Activated T-helper 1 cell treated with Interleukin-2 at 50 U/mL for 16 hours (primary cell): ENCODE data around the gene FBXO45.
"Not testable (repeated sequence)": the region's sequence is repeated elsewhere in the genome, so short reads cannot be mapped to it uniquely, and the experiment has no call there.

Experiments
- DNase-seq: peaks from one replicate; pipeline ENCODE4 v3.0.0-alpha.2; 2020; ENCODE audit warnings: low read depth

The FBXO45 gene

DNA sequence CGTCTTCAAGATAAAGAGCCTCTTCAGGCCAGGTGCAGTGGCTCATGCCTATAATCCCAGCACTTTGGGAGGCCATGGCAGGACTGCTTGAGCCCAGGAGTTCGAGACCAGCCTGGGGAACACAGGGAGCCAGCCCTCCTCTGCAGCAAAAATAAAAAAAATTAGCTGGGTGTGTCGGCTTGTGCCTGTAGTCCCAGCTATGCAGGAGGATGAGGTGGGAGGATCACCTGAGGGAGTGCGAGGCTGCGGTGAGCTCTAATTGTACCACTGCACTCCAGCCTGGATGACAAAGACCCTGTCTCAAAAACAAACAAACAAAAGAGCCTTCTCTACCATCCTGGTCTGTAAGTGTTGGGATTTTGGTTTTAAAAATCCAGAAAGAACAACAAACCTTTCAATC, 11.2 kb upstream of the FBXO45 start:
- DNase-seq, result no peak

DNA sequence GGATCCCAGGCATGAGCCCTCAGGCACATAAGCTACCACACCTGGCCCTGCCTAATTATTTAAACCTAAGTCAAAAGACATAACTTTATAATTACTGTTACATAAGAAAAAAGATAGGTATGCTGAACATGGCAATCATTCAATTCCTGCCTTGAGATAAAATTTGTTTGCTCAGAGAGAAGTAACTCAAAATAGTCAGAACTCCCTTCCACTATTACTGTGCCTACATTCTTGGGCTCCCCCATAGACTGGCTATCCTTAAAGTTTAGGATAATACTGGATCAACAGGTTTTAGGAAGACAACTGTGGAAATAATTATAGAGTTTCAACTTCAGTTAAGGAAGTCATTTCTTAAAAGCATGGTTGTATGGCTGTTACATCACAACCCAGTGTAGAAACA, 10.0 kb upstream of the FBXO45 start:
- DNase-seq, result no peak

DNA sequence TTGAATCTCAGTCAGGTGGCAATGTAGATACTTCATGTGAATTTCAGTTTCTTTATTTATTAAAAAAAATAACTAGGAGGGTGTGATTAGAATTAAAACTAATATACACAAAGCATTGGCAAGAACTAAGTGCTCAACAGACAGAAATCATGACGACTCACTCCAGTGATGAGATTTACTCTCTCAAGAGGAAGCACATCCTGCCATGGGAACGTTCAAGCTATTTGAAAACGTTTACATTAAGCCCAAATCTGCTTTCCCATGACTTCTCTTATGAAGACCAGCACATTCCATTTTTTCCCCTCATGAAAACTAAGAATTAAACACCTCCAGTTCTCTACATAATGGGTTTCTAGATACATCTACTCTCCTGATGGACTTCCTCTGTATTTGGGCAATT, 8.6 kb upstream of the FBXO45 start:
- no peak for DNase-seq

DNA sequence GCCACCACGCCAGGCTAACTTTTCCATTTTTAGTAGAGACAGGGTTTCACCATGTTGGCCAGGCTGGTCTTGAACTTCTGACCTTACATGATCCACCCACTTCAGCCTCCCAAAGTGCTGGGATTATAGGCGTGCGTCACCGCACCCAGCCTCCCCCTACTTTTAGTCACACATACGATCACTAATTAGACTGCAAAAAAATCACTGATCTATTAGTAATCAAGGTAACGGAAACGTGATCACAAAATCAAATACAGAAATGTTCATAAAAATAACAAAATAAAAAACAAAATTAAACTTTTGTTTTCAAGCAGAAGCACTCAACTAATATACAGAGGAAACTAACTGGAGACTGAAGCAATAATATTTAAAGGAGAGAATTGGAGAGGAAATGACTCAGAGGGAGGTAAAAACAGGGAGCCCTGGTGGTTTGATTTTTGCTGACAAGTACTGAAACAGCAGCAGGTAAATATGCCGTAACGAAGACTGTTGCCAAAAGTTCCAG, 4.7 kb upstream of the FBXO45 start:
- peak; percentile 4 for DNase-seq

DNA sequence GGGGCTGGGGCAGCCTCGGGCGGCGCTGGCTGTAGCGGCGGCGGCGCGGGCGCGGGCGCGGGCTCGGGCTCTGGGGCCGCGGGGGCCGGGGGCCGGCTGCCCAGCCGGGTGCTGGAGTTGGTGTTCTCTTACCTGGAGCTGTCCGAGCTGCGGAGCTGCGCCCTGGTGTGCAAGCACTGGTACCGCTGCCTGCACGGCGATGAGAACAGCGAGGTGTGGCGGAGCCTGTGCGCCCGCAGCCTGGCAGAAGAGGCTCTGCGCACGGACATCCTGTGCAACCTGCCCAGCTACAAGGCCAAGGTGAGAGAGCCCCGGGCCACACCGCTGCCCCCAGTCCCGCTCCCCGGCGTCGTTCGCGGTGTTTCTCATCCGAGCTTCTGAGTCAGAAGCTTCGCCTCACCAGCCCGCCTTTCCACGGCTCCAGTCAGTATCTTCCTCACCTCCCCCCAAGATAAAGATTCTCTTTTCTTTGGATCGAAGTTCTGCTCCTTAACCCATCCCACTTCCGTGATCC, 600 bp downstream of the FBXO45 start:
- DNase-seq, result peak; percentile 38

DNA sequence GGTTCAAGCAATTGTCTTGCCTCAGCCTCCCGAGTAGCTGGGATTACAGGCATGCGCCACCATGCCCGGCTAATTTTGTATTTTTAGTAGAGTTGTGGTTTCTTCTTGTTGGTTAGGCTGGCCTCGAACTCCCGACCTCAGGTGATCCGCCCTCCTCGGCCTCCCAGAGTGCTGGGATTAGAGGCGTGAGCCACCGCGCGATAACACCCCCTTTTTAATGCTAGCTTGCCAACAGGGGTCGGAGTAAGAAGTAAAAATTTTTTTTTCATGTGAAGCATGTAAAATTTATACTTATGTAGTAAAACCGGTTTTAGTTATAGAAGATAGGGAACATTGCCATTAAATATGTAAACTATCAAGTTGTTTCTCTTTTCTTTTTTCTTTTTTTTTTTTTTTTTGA, 1.9 kb downstream of the FBXO45 start:
- not testable (repeated sequence) for DNase-seq

DNA sequence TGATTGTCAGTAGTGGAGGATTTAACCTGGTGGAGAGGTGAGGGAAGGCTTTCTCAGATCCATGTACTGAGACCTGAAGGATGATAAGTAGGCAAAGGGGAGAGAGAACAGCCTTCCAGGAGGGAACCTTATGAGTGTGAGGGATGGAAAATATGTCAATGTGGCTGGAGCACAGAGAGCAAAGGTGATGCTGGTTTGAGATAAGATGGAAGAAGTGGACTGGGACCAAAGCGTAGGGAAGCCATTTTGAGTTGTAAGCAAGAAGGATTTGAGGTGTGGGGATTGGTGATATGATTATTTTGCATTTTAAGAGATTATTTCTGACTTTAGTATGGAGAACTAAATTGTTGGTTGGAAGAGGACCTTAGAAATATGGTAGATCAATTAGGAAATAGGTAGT, 3.9 kb downstream of the FBXO45 start:
- DNase-seq, result no peak

DNA sequence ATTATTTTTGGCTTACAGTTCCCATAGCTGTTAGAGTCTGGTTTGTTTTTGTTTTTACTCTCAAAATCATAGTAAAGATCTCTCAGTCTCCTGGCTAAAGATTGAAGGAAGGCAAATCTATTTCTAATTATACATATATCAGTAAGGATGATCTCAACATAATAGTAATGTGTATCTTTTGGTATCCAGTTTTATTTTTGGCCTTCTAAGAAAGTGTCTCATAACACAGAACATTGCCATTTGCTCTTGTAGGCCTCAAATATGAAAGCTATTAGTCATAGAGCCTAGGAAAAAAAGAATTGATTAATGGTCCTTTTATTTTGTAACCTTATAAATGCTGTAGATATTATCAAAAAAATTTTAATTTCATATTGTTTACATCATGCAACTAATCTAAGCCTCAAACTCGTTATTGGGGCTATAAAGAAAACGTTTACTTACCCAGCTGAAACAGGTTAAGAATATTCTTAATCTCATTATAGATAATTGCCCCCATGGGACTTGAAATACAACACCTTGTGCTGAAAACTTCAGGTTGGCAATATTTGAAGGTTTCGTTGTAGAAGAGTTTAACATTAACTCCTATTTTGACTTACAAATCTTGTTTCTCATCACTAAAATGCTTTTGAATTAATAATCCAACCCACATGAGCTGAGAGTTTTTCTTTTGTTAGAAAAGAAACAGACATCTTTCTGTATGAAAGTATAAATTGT, 16.7 kb downstream of the FBXO45 start:
- DNase-seq, result no peak

DNA sequence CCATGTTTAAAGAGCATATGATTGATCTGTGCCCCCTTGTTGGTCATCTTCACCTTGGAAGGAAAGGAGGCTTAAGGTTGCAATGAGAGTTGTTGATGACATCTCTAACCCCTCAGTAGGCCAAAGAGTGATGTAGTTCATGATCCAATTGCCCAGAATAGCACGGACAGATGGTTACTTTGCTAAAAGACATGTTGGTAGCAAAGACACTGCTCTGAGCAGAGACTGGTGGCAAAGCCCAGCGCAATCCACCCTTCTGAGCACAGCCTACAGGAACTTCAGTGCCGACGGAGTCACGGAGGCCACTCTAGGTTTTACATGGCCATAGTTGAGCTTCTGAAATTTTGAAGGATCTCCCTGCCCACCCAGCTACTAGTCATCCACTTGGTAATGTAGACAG, 21.8 kb downstream of the FBXO45 start:
- no peak for DNase-seq

DNA sequence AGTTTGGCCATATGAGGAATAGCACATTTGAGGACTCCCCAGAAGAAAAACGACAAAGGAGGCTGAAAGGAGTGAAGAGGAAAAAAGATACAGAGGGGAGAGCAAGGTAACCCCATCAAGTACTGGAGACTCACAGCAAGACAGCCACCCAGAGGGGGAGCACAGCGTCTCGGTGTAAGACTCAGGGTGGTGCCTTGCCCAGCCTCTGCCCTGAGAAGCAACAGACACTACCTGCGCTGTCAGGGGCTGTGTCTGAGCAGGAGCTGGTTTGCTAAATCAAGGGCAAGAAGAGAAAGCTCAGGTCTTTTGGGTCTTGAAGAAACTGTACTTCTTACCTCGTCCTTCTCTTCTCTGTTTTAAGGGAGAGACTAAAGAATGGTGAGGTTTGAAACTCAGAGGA, 27.9 kb downstream of the FBXO45 start:
- DNase-seq, result no peak

DNA sequence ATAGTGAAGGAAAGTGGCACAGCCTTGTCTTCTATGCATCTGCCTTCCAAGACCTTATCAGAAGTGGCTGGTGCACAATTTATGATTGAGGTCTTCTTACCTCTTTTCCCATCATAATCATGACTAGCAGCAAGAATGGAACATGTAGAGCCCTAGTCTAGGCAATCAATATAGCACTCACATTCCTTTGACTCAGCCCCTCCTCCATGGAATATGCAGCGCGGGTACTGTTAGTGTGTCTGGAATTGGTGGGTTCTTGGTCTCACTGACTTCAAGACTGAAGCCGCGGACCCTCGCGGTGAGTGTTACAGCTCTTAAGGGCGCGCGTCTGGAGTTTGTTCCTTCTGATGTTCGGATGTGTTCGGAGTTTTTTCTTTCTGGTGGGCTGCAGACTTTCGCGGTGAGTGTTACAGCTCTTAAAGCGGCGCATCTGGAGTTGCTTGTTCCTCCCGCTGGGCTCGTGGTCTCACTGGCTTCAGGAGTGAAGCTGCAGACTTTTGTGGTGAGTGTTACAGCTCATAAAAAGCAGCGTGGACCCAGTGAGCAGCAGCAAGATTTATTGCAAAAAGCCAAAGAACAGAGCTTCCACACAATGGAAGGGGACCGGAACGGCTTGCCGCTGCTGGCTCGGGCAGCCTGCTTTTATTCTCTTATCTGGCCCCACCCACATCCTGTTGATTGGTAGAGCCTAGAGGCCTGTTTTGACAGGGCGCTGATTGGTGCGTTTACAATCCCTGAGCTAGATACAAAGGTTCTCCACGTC, 29.7 kb downstream of the FBXO45 start:
- not testable (repeated sequence) for DNase-seq

DNA sequence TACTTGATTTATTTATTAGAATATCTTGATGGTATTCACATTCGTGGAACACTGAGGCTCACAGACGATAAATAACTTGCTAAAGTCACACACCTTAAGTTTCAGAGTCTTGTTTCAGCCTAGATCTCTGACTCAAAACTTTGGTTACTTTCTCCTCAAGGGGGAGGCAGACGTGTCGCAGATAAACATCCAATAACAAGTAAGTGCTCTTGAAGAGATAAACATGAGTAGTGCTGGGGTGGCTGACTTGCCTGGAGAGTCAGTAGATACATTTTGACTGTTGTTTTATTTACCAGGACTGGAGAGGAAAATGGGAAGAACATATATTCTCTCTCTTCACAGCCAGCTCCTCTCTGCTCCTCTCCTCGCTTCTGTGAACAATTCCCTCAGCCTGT, 31.3 kb downstream of the FBXO45 start:
- DNase-seq, result no peak

DNA sequence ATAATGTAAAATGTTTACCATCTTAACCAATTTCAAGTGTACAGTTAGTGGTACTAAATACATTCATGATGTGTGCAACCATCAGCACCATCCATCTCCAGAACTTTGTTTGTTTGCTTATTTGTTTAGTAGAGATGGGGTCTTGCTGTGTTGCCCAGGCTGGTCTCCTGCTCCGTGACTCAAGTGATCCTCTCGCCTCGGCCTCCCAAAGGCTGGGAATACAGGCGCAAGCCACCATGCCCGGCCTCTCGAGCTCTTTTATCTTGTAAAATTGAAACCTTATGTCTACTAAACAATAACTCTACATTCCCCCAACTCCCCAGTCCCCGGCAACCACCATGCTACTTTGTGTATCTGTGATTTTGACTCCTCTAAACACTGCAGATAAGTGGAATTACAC, 31.9 kb downstream of the FBXO45 start:
- no peak for DNase-seq

DNA sequence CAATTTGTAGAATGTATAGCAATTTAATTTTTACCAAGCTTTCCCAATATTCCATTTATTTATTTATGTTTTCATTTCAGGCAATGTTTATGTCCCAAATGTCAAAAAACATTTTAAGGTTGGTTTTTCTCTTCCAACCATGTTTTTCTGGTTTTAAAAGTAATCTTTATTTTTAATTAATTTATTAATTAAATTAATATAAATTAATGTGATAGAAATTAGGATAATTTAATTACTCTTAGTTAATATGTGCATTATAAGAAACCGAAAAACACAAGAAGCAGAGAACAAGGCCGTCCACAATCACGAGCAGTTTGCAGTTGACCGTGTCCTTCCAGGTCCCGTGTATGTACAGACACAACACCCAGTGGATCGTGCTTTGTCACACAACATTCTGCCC, 34.2 kb downstream of the FBXO45 start:
- no peak for DNase-seq

DNA sequence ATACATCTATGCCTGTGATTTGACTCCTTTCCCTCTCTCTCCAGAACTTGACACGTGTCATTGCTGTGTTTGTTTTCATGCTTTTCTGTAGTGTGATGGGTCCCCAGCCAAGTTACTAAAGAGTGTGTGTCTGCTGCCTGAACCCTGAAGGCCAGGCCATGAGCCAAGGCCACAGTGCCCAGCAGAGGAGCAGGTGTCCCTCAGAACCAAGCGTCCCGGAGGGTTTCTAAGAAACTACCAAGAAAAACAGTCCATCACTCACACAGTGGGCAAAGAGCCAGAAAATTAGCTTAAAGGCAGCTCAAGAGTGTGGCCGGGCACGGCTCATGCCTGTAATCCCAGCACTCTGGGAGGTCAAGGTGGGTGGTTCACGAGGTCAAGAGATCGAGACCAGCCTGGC, 35.2 kb downstream of the FBXO45 start:
- DNase-seq, result no peak

DNA sequence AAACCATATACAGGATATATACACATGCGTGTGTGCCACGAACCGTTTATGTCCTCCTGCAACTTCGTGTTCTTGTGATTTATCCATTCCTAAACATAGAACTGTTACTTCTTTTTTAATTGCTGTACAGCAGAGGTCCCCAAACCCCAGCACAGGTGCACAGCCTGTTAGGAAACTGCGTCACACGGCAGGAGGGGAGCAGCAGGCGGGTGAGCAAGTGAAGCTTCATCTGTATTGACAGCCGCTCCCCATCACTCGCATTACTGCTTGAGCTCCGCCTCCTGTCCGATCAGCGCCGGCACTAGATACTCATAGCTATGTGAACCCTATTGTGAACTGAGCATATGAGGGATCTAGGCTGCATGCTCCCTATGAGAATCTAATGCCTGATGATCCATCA, 36.1 kb downstream of the FBXO45 start:
- peak; percentile 37 for DNase-seq

DNA sequence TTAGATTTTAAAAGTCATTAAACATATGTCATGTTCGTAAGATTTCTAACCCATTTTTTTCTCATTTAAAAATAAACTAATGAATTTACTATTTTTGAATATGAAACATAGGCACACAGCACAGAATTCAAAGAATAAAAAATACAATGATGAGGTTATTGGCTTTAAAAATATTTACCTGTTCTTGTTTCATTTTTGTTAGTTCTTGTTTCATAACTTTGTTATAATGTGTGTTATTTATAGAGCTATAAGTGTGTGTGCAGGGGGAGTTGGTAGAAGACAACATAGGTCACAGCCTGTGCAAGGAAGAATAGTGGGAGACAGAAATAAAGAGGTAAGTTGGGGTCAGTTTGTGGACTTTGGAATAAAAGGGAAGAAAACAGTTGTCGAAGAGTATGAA, 40.2 kb downstream of the FBXO45 start:
- DNase-seq, result no peak

DNA sequence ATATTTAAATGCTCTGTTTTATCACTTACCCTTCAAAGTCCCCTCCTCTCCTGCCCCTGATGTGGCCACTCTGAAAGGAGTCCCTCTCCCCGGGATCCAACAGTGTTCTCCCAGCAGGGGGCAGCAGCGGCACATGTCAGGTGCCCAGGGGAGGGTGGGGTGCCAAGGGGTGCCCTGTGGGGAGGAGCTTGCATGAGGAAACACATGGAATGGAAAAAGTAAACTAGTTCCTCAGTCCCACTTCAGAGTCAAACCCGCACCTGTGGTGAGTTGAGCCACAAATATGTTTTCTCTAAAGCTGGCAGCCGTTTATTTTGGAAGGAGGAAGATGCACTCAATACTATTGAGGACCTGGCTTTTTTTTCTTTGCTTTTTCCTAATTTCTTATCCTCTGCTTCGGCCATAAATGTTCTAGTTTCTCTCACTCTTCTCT, 40.9 kb downstream of the FBXO45 start:
- DNase-seq, result peak; percentile 85

DNA sequence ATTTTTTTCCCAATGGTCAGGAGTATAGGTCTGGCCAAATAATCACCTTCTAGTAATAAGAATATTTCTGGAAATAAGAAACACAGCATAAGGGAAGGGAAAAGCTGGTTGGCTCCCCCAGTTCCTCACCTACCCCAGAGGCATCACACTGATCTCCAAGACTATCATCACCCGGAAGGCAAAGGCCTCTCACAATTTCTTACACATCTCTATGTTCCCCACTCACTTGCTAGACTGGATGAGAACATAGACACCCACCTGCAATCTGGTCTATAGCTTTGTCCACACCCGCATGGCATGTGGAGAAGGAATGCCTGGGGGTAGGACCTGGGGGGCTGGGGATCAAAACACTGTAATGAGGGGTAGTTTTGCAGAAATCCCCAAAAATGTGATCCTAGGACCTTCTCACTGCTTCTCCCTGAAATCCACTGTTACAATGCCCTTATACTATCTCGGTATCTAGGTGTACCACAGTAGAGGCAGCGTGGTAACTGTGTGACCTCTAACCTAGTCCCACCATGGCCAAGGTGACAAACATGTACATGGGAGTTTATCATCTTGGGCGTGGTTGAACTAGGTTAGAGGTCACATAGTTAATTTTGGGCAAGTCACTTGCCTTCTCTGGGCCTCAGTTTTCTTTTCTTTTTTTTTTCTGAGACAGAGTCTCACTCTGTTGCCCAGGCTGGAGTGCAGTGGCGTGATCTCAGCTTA, 41.5 kb downstream of the FBXO45 start:
- DNase-seq, result no peak

DNA sequence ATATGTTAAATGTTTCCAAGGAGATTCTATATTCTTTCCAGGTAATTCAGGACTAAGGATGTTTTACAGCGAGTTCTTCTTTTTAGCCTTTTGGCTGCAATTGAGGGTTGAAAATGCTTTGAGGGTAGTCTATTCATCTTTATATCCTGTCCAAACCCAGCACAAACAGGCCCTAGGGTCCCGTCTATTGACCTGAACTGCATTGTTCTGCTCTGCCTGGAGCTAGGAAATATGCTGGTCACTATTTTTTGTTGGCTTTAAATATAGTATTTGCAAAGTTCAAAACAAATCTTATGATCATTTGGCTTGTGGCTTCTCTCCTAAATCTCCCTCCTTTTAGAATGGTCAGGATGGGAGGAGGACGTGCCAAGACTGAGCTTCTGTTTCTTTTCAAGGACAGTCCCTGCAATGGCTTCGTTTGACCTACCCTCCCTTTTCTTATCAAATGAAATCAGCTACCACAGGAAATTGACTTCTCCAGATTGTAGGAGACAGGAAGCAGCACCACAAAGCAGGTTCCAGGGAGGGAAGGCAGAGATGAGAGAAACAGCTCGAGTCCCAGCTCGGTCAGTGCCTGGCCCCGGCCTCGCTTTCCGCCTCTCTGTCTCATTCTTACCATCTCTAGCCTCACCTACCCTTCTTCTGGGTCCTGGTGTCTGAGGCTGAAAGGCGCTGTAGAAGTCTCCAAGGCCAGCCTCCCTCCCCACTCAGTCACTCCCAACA, 43.5 kb downstream of the FBXO45 start:
- DNase-seq, result no peak

DNA sequence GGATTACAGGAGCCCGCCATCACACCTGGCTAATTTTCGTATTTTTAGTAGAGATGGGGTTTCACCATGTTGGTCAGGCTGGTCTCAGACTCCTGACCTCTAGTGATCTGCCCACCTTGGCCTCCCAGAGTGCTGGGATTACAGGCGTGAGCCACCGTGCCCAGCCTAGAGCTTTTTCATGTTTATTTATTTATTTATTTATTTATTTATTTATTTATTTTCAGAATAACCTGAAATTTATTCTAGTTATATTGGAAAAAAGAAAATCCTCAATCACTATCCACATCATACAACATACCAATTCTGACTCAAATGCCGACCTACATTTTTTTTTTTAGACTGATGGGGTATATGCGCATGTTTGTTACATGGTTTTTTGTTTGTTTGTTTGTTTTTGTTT, 46.8 kb downstream of the FBXO45 start:
- DNase-seq, result not testable (repeated sequence)

DNA sequence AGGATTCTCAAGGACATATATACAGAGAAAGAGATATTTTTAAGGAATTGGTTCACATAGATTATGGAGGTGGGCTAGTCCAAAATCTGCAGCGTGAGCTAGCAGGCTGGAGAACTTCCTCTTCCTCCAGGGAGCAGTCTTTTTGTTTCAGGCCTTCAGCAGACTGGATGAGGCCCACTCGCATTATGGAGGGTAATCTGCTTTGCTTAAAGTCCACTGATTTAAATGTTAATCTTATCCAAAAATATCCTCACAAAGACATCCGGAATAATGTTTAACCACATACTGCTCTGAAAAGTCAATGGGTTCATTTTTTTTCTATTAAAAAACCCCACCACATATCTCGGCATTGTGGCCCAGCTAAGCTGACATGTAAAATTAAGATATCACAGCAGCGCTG, 48.8 kb downstream of the FBXO45 start:
- DNase-seq, result no peak
